ENCODE measurements around the gene UBAC1.

Gene UBAC1

DNA sequence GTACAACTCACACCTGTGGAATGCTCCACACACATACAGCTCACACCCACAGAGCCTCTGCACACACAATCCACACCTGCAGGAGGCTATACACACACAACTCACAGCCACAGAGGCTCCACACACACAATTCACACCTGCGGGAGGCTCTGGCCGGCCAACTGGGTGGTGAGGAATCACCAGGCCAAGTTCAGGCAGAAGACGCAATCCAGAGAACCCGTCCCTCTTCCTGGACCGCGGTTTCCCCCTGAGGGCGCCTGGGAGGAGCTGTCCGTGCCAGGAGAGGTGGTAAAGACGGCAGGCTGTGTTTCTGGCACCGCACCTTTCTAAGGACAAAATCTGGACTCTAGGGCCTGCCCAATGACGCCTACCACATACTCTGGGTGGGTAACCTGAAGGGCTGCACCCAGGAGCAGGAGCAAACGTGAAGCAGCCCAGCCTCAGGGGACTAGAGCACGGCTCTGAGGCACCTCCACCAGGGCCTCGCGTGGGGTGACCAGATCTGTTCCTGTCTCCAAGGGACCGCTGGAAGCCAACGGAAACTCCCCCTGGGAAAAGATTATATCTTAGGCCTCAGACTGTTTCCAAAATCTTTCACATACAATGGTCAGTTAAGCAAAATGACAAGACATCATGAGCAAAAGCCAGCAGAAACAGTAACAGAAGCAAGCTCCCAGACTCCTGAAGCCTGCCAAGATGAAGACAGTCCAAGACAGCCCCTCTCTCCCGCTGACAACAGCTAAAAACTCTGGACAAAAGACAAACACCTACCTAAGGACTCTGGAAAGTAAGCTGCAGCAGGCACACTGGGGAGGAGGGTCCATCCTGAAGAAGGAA, 70.8 kb downstream of the UBAC1 start:
- Histone ChIP-seq H3K4me1 (ENCODE audit: control insufficient read depth, insufficient read depth, low read depth, low read length) (peaks cover 46% of the 10 kb centered on the region), H2AFZ (ENCODE audit: low read depth, low read length) (no peak overlapping the region), H2BK12ac (ENCODE audit: low read length in 2 of 2) (no peak overlapping the region), H2AK5ac (ENCODE audit: low read length, severe bottlenecking) (no peak overlapping the region), H3K9ac (ENCODE audit: low read length) (no peak overlapping the region), H3K4me3 (ENCODE audit: insufficient read depth in 1 of 2, low read depth in 1 of 2, low read length in 2 of 2) (no peak overlapping the region), H4K91ac (ENCODE audit: low read length) (no peak overlapping the region), H3K9me3 (ENCODE audit: control insufficient read depth, low read length) (no peaks in the 10 kb centered on the region), H2BK15ac (ENCODE audit: low read depth, poor library complexity, severe bottlenecking) (no peak overlapping the region), H3K18ac (ENCODE audit: low read depth in 1 of 2, low read length in 2 of 2) (no peak overlapping the region), H3K27me3 (ENCODE audit: control insufficient read depth in 1 of 2, insufficient read depth in 1 of 2, low read length in 2 of 2) (no peaks in the 10 kb centered on the region), H3K36me3 (ENCODE audit: control insufficient read depth in 1 of 2, insufficient read depth in 2 of 2, low read depth in 1 of 2, low read length in 2 of 2) (peaks cover 0 to 7% of the 10 kb centered on the region in 2 experiments), H3K27ac (ENCODE audit: low read length, poor library complexity, severe bottlenecking) (no peak overlapping the region), H3K79me1 (replicated peaks; ENCODE audit: low read length, poor library complexity, severe bottlenecking) (peaks cover 22% of the 10 kb centered on the region), H3K4me2 (ENCODE audit: low read length, poor library complexity, severe bottlenecking) (no peak overlapping the region), H3K4ac (ENCODE audit: low read depth in 1 of 2, low read length in 2 of 2) (no peak overlapping the region), H4K8ac (ENCODE audit: low read length) (no peak overlapping the region), H3K23ac (ENCODE audit: low read length in 2 of 2) (no peak overlapping the region), H2BK5ac (ENCODE audit: low read depth, low read length, poor library complexity, severe bottlenecking) (no peak overlapping the region), H2BK120ac (ENCODE audit: low read depth, low read length) (no peak overlapping the region), H3K14ac (ENCODE audit: low read length in 2 of 2) (no peak overlapping the region)
- DNase-seq, result no peak
- WGBS, result 91% methylated on average over 18 of the region's 18 CpGs

DNA sequence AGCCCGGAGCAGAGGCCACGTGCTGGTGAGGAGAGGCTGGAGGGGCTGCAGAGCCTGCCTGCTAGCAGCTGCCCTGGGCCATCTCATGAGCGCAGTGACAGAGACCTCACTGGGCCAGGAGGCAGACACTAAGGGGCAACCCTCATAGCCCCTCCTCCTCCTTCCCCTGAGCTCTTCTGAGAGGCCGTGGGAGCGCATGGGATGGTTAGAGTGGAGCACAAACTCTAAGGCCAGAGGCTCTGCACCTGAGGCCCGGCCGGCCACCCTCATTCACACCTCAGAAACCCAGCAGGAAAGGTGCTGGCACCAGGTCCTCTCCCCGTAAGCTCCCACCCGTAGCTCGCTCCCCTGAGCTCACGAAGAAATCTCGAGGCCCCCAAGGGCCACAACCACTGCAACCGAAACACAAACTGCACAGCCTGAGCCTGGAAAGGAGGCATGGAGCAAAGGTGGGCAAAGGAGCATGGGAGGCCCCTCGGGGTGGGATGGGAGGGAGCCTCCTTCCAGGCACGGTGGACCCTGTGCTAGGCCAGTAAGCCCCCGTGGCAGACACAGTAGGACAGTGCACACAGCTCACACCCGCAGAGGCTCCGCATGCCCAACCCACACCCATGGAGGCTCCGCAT, 71.5 kb downstream of the UBAC1 start:
- Histone ChIP-seq H2BK120ac (ENCODE audit: low read depth, low read length) (no peak overlapping the region), H3K4me3 (ENCODE audit: insufficient read depth in 1 of 2, low read depth in 1 of 2, low read length in 2 of 2) (no peak overlapping the region), H3K18ac (ENCODE audit: low read depth in 1 of 2, low read length in 2 of 2) (no peak overlapping the region), H3K9ac (ENCODE audit: low read length) (no peak overlapping the region), H4K8ac (ENCODE audit: low read length) (no peak overlapping the region), H3K4me2 (ENCODE audit: low read length, poor library complexity, severe bottlenecking) (no peak overlapping the region), H2AFZ (ENCODE audit: low read depth, low read length) (no peak overlapping the region), H3K27me3 (ENCODE audit: control insufficient read depth in 1 of 2, insufficient read depth in 1 of 2, low read length in 2 of 2) (no peaks in the 10 kb centered on the region), H3K23ac (ENCODE audit: low read length in 2 of 2) (no peak overlapping the region), H3K14ac (ENCODE audit: low read length in 2 of 2) (peak overlapping the region in 1 of 2 experiments; percentile 20), H3K4ac (ENCODE audit: low read depth in 1 of 2, low read length in 2 of 2) (no peak overlapping the region), H2BK15ac (ENCODE audit: low read depth, poor library complexity, severe bottlenecking) (no peak overlapping the region), H3K4me1 (ENCODE audit: control insufficient read depth, insufficient read depth, low read depth, low read length) (peaks cover 53% of the 10 kb centered on the region), H3K36me3 (ENCODE audit: control insufficient read depth in 1 of 2, insufficient read depth in 2 of 2, low read depth in 1 of 2, low read length in 2 of 2) (peaks cover 0 to 7% of the 10 kb centered on the region in 2 experiments), H4K91ac (ENCODE audit: low read length) (no peak overlapping the region), H2BK5ac (ENCODE audit: low read depth, low read length, poor library complexity, severe bottlenecking) (no peak overlapping the region), H2BK12ac (ENCODE audit: low read length in 2 of 2) (no peak overlapping the region), H3K79me1 (replicated peaks; ENCODE audit: low read length, poor library complexity, severe bottlenecking) (peaks cover 23% of the 10 kb centered on the region), H2AK5ac (ENCODE audit: low read length, severe bottlenecking) (no peak overlapping the region), H3K9me3 (ENCODE audit: control insufficient read depth, low read length) (no peaks in the 10 kb centered on the region), H3K27ac (ENCODE audit: low read length, poor library complexity, severe bottlenecking) (no peak overlapping the region)
- 94% methylated on average over 19 of the region's 19 CpGs for WGBS
- no peak for DNase-seq

DNA sequence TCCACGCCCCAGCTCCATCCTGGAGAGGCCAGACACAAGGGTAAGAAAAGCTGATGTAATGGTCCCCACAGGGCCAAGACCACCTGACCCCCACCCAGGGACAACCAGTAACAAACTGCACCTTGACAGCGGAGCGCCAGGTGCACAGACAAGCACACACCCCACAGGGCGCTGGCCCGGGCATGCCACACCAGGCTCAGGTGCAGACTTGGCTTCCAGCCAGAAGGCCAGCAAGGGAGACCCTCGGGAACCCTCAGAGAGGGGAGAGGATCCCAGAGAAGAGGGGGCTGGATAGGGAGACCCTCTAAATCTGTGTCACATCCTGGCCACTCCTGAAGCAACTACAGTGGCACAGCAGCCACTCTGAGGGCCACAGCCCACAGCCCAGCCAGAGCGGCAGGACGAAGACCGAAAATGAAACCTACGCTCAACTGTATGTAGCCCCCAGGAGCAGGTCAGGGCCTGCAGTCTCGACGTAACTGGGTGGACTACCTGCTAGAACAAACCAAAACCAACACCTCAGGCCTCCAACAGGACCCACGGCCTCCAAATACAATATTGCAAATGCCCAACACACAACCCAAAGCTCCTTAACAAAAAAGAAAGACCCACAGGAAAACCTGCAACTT, 72.3 kb downstream of the UBAC1 start:
- no peak overlapping the region for H2BK12ac ChIP-seq (ENCODE audit: low read length in 2 of 2)
- H3K9me3 ChIP-seq (ENCODE audit: control insufficient read depth, low read length), result no peaks in the 10 kb centered on the region
- H4K91ac ChIP-seq (ENCODE audit: low read length), result no peak overlapping the region
- no peak overlapping the region for H2BK120ac ChIP-seq (ENCODE audit: low read depth, low read length)
- H3K4ac ChIP-seq (ENCODE audit: low read depth in 1 of 2, low read length in 2 of 2), result no peak overlapping the region
- H3K4me1 ChIP-seq (ENCODE audit: control insufficient read depth, insufficient read depth, low read depth, low read length), result peaks cover 58% of the 10 kb centered on the region
- H4K8ac ChIP-seq (ENCODE audit: low read length), result no peak overlapping the region
- no peak overlapping the region for H3K27ac ChIP-seq (ENCODE audit: low read length, poor library complexity, severe bottlenecking)
- no peak overlapping the region for H2BK5ac ChIP-seq (ENCODE audit: low read depth, low read length, poor library complexity, severe bottlenecking)
- H3K4me3 ChIP-seq (ENCODE audit: insufficient read depth in 1 of 2, low read depth in 1 of 2, low read length in 2 of 2), result no peak overlapping the region
- H3K23ac ChIP-seq (ENCODE audit: low read length in 2 of 2), result peak overlapping the region in 1 of 2 experiments; percentile 84
- no peak overlapping the region for H3K14ac ChIP-seq (ENCODE audit: low read length in 2 of 2)
- WGBS, result 98% methylated on average over 13 of the region's 13 CpGs
- H3K36me3 ChIP-seq (ENCODE audit: control insufficient read depth in 1 of 2, insufficient read depth in 2 of 2, low read depth in 1 of 2, low read length in 2 of 2), result peaks cover 0 to 7% of the 10 kb centered on the region in 2 experiments
- H3K79me1 ChIP-seq (replicated peaks; ENCODE audit: low read length, poor library complexity, severe bottlenecking), result peaks cover 21% of the 10 kb centered on the region
- H3K9ac ChIP-seq (ENCODE audit: low read length), result no peak overlapping the region
- H2BK15ac ChIP-seq (ENCODE audit: low read depth, poor library complexity, severe bottlenecking), result no peak overlapping the region
- H3K27me3 ChIP-seq (ENCODE audit: control insufficient read depth in 1 of 2, insufficient read depth in 1 of 2, low read length in 2 of 2), result no peaks in the 10 kb centered on the region
- no peak for DNase-seq
- no peak overlapping the region for H2AK5ac ChIP-seq (ENCODE audit: low read length, severe bottlenecking)
- H3K4me2 ChIP-seq (ENCODE audit: low read length, poor library complexity, severe bottlenecking), result no peak overlapping the region
- no peak overlapping the region for H2AFZ ChIP-seq (ENCODE audit: low read depth, low read length)
- H3K18ac ChIP-seq (ENCODE audit: low read depth in 1 of 2, low read length in 2 of 2), result no peak overlapping the region

DNA sequence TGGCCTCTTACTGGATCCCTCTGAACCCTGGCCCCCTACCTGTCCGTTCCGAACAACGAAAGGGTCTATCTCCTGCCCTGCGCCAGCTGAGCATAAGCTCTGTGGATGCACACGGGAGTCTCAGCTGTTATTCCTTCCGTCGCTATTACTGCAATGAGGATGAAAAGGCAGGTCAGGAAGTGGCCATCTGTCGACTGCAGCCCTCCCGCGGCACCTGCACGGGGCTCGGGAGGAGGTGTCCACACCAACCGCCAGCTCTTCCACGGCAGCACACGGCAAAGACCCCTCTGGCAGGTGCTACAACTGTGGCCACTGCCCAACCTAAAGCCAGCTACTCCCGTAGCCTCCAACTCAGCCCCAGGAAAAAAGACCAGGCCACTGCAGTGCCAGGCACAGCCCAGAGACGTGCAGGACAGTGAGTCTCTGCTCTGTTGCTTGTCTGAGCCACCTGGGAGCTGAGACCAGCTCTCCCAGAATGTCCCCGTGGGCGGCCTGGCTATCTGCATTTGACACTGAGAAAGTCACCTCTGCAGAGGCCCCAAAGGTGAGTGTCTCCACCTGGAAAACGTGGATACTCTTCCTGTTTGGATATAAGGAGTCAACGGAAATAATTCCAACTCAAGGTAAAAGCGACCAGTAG, 72.9 kb downstream of the UBAC1 start:
- H3K4ac ChIP-seq (ENCODE audit: low read depth in 1 of 2, low read length in 2 of 2), result no peak overlapping the region

More for the DNA sequence above, 72.9 kb downstream of the UBAC1 start:
- no peak overlapping the region for H2AFZ ChIP-seq (ENCODE audit: low read depth, low read length)
- peaks cover 17% of the 10 kb centered on the region for H3K79me1 ChIP-seq (replicated peaks; ENCODE audit: low read length, poor library complexity, severe bottlenecking)
- no peak overlapping the region for H3K9ac ChIP-seq (ENCODE audit: low read length)
- no peaks in the 10 kb centered on the region for H3K9me3 ChIP-seq (ENCODE audit: control insufficient read depth, low read length)
- no peak for DNase-seq
- H3K18ac ChIP-seq (ENCODE audit: low read depth in 1 of 2, low read length in 2 of 2), result no peak overlapping the region
- H2BK120ac ChIP-seq (ENCODE audit: low read depth, low read length), result no peak overlapping the region
- no peak overlapping the region for H3K4me2 ChIP-seq (ENCODE audit: low read length, poor library complexity, severe bottlenecking)
- peaks cover 62% of the 10 kb centered on the region for H3K4me1 ChIP-seq (ENCODE audit: control insufficient read depth, insufficient read depth, low read depth, low read length)
- H2AK5ac ChIP-seq (ENCODE audit: low read length, severe bottlenecking), result no peak overlapping the region
- peak overlapping the region in 1 of 2 experiments; percentile 43 for H3K23ac ChIP-seq (ENCODE audit: low read length in 2 of 2)
- no peaks in the 10 kb centered on the region for H3K27me3 ChIP-seq (ENCODE audit: control insufficient read depth in 1 of 2, insufficient read depth in 1 of 2, low read length in 2 of 2)
- H3K36me3 ChIP-seq (ENCODE audit: control insufficient read depth in 1 of 2, insufficient read depth in 2 of 2, low read depth in 1 of 2, low read length in 2 of 2), result peaks cover 0 to 7% of the 10 kb centered on the region in 2 experiments
- 91% methylated on average over 22 of the region's 22 CpGs for WGBS
- H4K91ac ChIP-seq (ENCODE audit: low read length), result no peak overlapping the region
- no peak overlapping the region for H3K27ac ChIP-seq (ENCODE audit: low read length, poor library complexity, severe bottlenecking)
- H3K14ac ChIP-seq (ENCODE audit: low read length in 2 of 2), result no peak overlapping the region
- no peak overlapping the region for H2BK12ac ChIP-seq (ENCODE audit: low read length in 2 of 2)
- no peak overlapping the region for H4K8ac ChIP-seq (ENCODE audit: low read length)
- H2BK15ac ChIP-seq (ENCODE audit: low read depth, poor library complexity, severe bottlenecking), result no peak overlapping the region
- no peak overlapping the region for H2BK5ac ChIP-seq (ENCODE audit: low read depth, low read length, poor library complexity, severe bottlenecking)
- H3K4me3 ChIP-seq (ENCODE audit: insufficient read depth in 1 of 2, low read depth in 1 of 2, low read length in 2 of 2), result no peak overlapping the region
